SHP77 (cell line): ENCODE measurements around the gene C1QTNF9.
"Not testable (repeated sequence)": the region's sequence is repeated elsewhere in the genome, so short reads cannot be mapped to it uniquely, and the experiment has no call there.

Experiments
- DNase-seq, 2 experiments: peaks; one replicate each; lab custom pipeline; 2025; lab: John Stamatoyannopoulos, UW

C1QTNF9 gene

GRCh38 chr13:24309300-24309699, at the start of gene C1QTNF9:
C1QTNF9 (plus strand) TSS chr13:24309580; CDS start chr13:24316004, 6,424 bp downstream.
- not testable (repeated sequence) for DNase-seq

GRCh38 chr13:24261566-24261965, 47.8 kb upstream of the C1QTNF9 start:
- no peak for DNase-seq

GRCh38 chr13:24263632-24264031, 45.7 kb upstream of the C1QTNF9 start:
- DNase-seq, result no peak

GRCh38 chr13:24264976-24265375, 44.4 kb upstream of the C1QTNF9 start:
- no peak for DNase-seq

GRCh38 chr13:24265453-24265852, 43.9 kb upstream of the C1QTNF9 start:
- no peak for DNase-seq

GRCh38 chr13:24267274-24267673, 42.1 kb upstream of the C1QTNF9 start:
- no peak for DNase-seq

- no peak for DNase-seq
Measured at GRCh38 chr13:24267801-24268200, 41.6 kb upstream of the C1QTNF9 start.

GRCh38 chr13:24269821-24270220, 39.6 kb upstream of the C1QTNF9 start:
- DNase-seq, result no peak

GRCh38 chr13:24270639-24271141, 38.7 kb upstream of the C1QTNF9 start:
- DNase-seq, result peak in 1 of 2 experiments; percentile 10

- DNase-seq, result no peak
Measured at GRCh38 chr13:24271231-24271600, 38.2 kb upstream of the C1QTNF9 start.

GRCh38 chr13:24271601-24272451, 37.6 kb upstream of the C1QTNF9 start:
- DNase-seq, result no peak

GRCh38 chr13:24272452-24273161, 36.8 kb upstream of the C1QTNF9 start:
- no peak for DNase-seq

GRCh38 chr13:24273926-24274325, 35.5 kb upstream of the C1QTNF9 start:
- no peak for DNase-seq

- DNase-seq, result no peak
Measured at GRCh38 chr13:24274452-24275021, 34.8 kb upstream of the C1QTNF9 start.

- no peak for DNase-seq
Measured at GRCh38 chr13:24275041-24275440, 34.3 kb upstream of the C1QTNF9 start.

- no peak for DNase-seq
Measured at GRCh38 chr13:24276306-24276705, 33.1 kb upstream of the C1QTNF9 start.

GRCh38 chr13:24276861-24277260, 32.5 kb upstream of the C1QTNF9 start:
- no peak for DNase-seq

GRCh38 chr13:24277761-24278160, 31.6 kb upstream of the C1QTNF9 start:
- no peak for DNase-seq

- no peak for DNase-seq
Measured at GRCh38 chr13:24279327-24280110, 29.9 kb upstream of the C1QTNF9 start.

- no peak for DNase-seq
Measured at GRCh38 chr13:24280720-24281119, 28.7 kb upstream of the C1QTNF9 start.

GRCh38 chr13:24281188-24282008, 28.0 kb upstream of the C1QTNF9 start:
- DNase-seq, result no peak
